ENCODE measurements around the gene RIPPLY3. TPM values are rescaled to one million over a fixed set of nuclear protein-coding genes. Genes with fewer than 3 reads are reported as not detected.

The RIPPLY3 gene
- total and polyA plus RNA-seq, 2 donors (not counting 1 experiment from before 2014, with no cell fraction given) = 0.03 TPM; not detected in 1

DNA sequence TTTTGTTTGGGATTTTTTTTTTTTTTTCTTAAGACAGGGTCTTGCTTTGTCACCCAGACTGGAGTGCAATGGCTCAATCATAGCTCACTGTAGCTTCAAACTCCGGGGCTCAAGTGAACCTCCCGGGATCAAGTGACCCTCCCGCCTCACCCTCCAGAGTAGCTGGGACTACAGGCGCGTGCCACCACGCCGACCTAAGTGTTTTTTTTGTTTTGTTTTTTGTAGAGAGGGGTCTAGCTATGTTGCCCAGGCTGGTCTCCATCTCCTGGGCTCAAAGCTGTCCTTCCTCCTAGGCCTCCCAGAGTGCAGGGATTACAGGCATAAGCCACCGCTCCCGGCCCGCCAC lies 40.8 kb upstream of the RIPPLY3 start:
- H3K27ac ChIP-seq (ENCODE audit: insufficient read depth, low read length) = peak overlapping the region; percentile 53

DNA sequence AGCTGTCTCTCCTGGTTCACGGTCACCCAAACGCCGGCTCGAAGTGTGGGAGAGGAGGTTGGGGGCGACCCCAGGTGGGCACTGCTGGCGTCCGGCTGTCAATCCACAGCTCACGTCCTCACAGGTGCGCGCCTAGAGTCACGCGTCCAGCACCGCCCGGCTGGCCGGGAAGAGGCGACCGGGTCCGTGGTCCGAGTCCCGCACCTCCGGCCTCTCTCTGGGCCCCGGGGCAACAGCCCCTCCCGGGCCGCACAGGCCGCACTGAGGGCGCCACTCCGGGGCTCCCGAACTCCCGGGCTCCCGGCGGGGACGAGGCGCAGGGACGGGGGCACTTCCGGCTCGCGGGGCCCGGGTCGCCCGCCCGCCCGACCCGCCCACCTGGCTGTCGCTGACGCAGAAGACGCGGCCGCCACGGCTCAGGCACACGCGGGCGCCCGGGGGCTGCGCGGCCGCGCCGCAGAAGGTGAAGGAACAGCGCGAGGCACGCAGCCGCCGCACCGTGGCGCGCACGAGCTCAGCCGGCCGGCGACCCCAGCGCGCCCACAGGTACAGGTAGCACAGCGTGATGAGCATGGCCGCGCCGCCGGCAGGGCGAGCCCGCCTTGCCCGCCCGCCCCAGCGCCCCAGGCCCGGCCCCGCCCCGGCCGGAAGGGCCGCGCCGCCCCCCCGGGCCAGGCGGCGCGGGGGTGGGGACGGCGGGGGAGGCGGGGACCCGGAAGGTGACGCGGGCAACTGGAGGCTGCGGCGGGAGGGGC lies 40.3 kb upstream of the RIPPLY3 start, which contains the start of gene HLCS:
Gene HLCS, minus strand, starts transcription at position 604 of the 755 bp plus-strand sequence. Its CDS starts 31 bp downstream, at position 573.
- no peaks in the 10 kb centered on the region for H4K20me1 ChIP-seq (ENCODE audit: control insufficient read depth, extremely low read depth, insufficient read depth, low read length)
- H3K9me3 ChIP-seq (ENCODE audit: control insufficient read depth, insufficient read depth, low read depth, low read length) = no peaks in the 10 kb centered on the region
- peak within 1 kb of the TSS; percentile 65 to 74 (median 68) for H3K4me3 ChIP-seq (replicated peaks in 1 of 4; ENCODE audit: control extremely low read depth in 1 of 4, insufficient read depth in 1 of 4, low read depth in 3 of 4, low read length in 4 of 4)
- no peaks in the 10 kb centered on the region for H3K4me1 ChIP-seq (ENCODE audit: control insufficient read depth, extremely low read depth, insufficient read depth, low read length)
- H3K79me2 ChIP-seq (ENCODE audit: control insufficient read depth, insufficient read depth, low read length) = no peaks in the 10 kb centered on the region
- TF ChIP-seq CTCF (conservative IDR thresholded peaks at IDR 0.05 in 1 of 2, IDR thresholded peaks at IDR 0.05 in 1 of 2; ENCODE audit: low read depth in 1 of 2, low read length in 2 of 2) = no peak
- no peak for TF ChIP-seq EZH2 (IDR thresholded peaks at IDR 0.05; ENCODE audit: low read length, missing control alignments)
- peak within 1 kb of the TSS; percentile 68 for H2AFZ ChIP-seq (ENCODE audit: low read length)
- H3K4me2 ChIP-seq (ENCODE audit: extremely low read depth, insufficient read depth, low read length) = peak within 1 kb of the TSS; percentile 90
- H3K9ac ChIP-seq (ENCODE audit: insufficient read depth, low read length) = peak within 1 kb of the TSS; percentile 78
- H3K27me3 ChIP-seq (ENCODE audit: control insufficient read depth, insufficient read depth, low read length) = no peaks in the 10 kb centered on the region
- no peaks in the 10 kb centered on the region for H3K36me3 ChIP-seq (ENCODE audit: control insufficient read depth, insufficient read depth, low read length)
- DNase-seq (ENCODE audit: low read depth in 2 of 2) = peak; percentile 49 to 62
- H3K27ac ChIP-seq (ENCODE audit: insufficient read depth, low read length) = peak within 1 kb of the TSS; percentile 53

More for the DNA sequence above, 40.8 kb upstream of the RIPPLY3 start:
- H3K4me2 ChIP-seq (ENCODE audit: extremely low read depth, insufficient read depth, low read length) = peak overlapping the region; percentile 74
- H3K36me3 ChIP-seq (ENCODE audit: control insufficient read depth, insufficient read depth, low read length) = no peaks in the 10 kb centered on the region
- no peaks in the 10 kb centered on the region for H3K79me2 ChIP-seq (ENCODE audit: control insufficient read depth, insufficient read depth, low read length)
- no peaks in the 10 kb centered on the region for H4K20me1 ChIP-seq (ENCODE audit: control insufficient read depth, extremely low read depth, insufficient read depth, low read length)
- no peaks in the 10 kb centered on the region for H3K9me3 ChIP-seq (ENCODE audit: control insufficient read depth, insufficient read depth, low read depth, low read length)
- peak overlapping the region; percentile 65 to 74 (median 68) for H3K4me3 ChIP-seq (replicated peaks in 1 of 4; ENCODE audit: control extremely low read depth in 1 of 4, insufficient read depth in 1 of 4, low read depth in 3 of 4, low read length in 4 of 4)
- no peaks in the 10 kb centered on the region for H3K4me1 ChIP-seq (ENCODE audit: control insufficient read depth, extremely low read depth, insufficient read depth, low read length)
- peak overlapping the region; percentile 68 for H2AFZ ChIP-seq (ENCODE audit: low read length)
- peak overlapping the region; percentile 78 for H3K9ac ChIP-seq (ENCODE audit: insufficient read depth, low read length)
- no peak for TF ChIP-seq CTCF (conservative IDR thresholded peaks at IDR 0.05 in 1 of 2, IDR thresholded peaks at IDR 0.05 in 1 of 2; ENCODE audit: low read depth in 1 of 2, low read length in 2 of 2)
- TF ChIP-seq EZH2 (IDR thresholded peaks at IDR 0.05; ENCODE audit: low read length, missing control alignments) = no peak
- no peak for DNase-seq (ENCODE audit: low read depth in 2 of 2)
- no peaks in the 10 kb centered on the region for H3K27me3 ChIP-seq (ENCODE audit: control insufficient read depth, insufficient read depth, low read length)

DNA sequence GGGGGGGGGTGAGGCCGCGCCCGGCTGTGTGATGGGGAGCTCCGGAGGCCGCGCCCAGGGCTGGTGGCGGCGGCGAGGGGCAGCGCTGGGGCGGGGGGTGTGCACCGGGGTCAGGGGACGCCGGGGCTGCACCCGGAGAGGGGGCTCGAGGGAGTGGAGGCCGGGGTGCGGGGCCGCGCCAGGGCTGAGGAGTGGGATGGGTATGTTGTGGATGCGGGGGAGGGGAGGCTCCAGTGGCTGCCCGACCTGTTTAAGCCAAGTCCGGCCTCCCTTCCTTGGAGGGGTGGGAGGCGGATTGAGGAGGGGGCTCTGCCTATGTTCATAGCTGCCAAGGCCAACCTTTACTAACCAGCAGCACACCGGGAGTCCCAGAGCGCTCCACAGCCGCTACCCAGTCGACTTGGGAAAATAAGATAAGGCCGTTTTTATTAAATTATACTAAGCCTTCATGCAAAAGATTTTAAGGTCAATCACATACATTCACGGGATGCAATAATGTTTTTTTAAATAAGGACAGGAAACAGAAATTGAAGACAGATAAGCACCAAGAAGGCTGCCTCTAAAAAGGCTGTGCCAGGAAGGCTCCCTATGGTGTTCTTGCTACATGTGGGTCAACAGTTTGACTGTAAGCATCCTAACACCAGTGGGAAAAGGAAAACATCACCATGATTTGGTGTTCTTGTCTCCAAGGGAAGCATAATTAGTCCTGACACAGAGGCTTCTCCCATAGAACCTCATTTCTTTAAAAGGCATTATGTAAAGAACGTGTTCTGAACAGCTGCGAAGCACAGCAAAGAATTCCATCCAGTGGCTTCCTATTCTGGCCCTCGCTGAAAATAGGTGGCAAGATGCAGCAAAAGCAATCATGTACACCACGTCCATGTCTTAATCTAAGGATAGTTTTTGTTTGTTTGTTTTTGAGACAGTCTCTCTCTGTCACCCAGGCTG lies 39.4 kb upstream of the RIPPLY3 start:
- TF ChIP-seq CTCF (conservative IDR thresholded peaks at IDR 0.05 in 1 of 2, IDR thresholded peaks at IDR 0.05 in 1 of 2; ENCODE audit: low read depth in 1 of 2, low read length in 2 of 2) (no peak), EZH2 (IDR thresholded peaks at IDR 0.05; ENCODE audit: low read length, missing control alignments) (no peak)
- Histone ChIP-seq H3K27me3 (ENCODE audit: control insufficient read depth, insufficient read depth, low read length) (no peaks in the 10 kb centered on the region), H3K36me3 (ENCODE audit: control insufficient read depth, insufficient read depth, low read length) (no peaks in the 10 kb centered on the region), H3K9ac (ENCODE audit: insufficient read depth, low read length) (peak overlapping the region; percentile 48), H3K4me1 (ENCODE audit: control insufficient read depth, extremely low read depth, insufficient read depth, low read length) (no peaks in the 10 kb centered on the region), H3K4me3 (replicated peaks in 1 of 4; ENCODE audit: control extremely low read depth in 1 of 4, insufficient read depth in 1 of 4, low read depth in 3 of 4, low read length in 4 of 4) (peak overlapping the region; percentile 47 to 65 (median 54)), H3K27ac (ENCODE audit: insufficient read depth, low read length) (peak overlapping the region; percentile 40), H3K4me2 (ENCODE audit: extremely low read depth, insufficient read depth, low read length) (peak overlapping the region; percentile 90), H4K20me1 (ENCODE audit: control insufficient read depth, extremely low read depth, insufficient read depth, low read length) (no peaks in the 10 kb centered on the region), H3K79me2 (ENCODE audit: control insufficient read depth, insufficient read depth, low read length) (no peaks in the 10 kb centered on the region), H3K9me3 (ENCODE audit: control insufficient read depth, insufficient read depth, low read depth, low read length) (no peaks in the 10 kb centered on the region), H2AFZ (ENCODE audit: low read length) (peak overlapping the region; percentile 15)
- peak; percentile 8 to 20 for DNase-seq (ENCODE audit: low read depth in 2 of 2)
